ENCODE measurements around the gene FGGY. TPM values are rescaled to one million over a fixed set of nuclear protein-coding genes. Genes with fewer than 3 reads are reported as not detected.

Gene FGGY
- total RNA-seq, 4 donors from 2014 or later: 23.3 to 26.4 (median 25.3) TPM

- intact Hi-C loops (cut with DNase I): no loop called here
- Histone ChIP-seq H3K4me3 (no peak overlapping the region), H3K27ac (replicated peaks in 1 of 4) (no peak overlapping the region), H3K4me1 (peaks cover 14 to 32% (median 26%) of the 10 kb centered on the region in 4 donors), H3K27me3 (no peaks in the 10 kb centered on the region), H3K36me3 (no peaks in the 10 kb centered on the region), H3K9me3 (no peaks in the 10 kb centered on the region)
- DNase-seq (ENCODE audit: extremely low spot score): no peak
- 91% methylated on average over 4 of the region's 4 CpGs for WGBS
- TF ChIP-seq EP300 (IDR thresholded peaks at IDR 0.05) (no peak), POLR2A (IDR thresholded peaks at IDR 0.05; ENCODE audit: low read depth) (no peak), CTCF (IDR thresholded peaks at IDR 0.05) (no peak), POLR2AphosphoS5 (IDR thresholded peaks at IDR 0.05) (no peak)
Measured at GRCh38 chr1:59522925-59523505, 226.1 kb downstream of the FGGY start.

GRCh38 chr1:59523745-59524450 lies 227.0 kb downstream of the FGGY start:
- TF ChIP-seq POLR2A (IDR thresholded peaks at IDR 0.05; ENCODE audit: low read depth): no peak
- no peak for TF ChIP-seq EP300 (IDR thresholded peaks at IDR 0.05)
- no peak for TF ChIP-seq POLR2AphosphoS5 (IDR thresholded peaks at IDR 0.05)
- TF ChIP-seq CTCF (IDR thresholded peaks at IDR 0.05): no peak
- H3K4me3 ChIP-seq: no peak overlapping the region
- peaks cover 14 to 32% (median 26%) of the 10 kb centered on the region in 4 donors for H3K4me1 ChIP-seq
- no peak for DNase-seq (ENCODE audit: extremely low spot score)
- H3K9me3 ChIP-seq: no peaks in the 10 kb centered on the region
- WGBS: 95% methylated on average over 11 of the region's 12 CpGs
- intact Hi-C loops (cut with DNase I): no loop called here
- H3K27ac ChIP-seq (replicated peaks in 1 of 4): no peak overlapping the region
- no peaks in the 10 kb centered on the region for H3K27me3 ChIP-seq
- H3K36me3 ChIP-seq: no peaks in the 10 kb centered on the region

GRCh38 chr1:59526240-59526639 lies 229.3 kb downstream of the FGGY start:
- intact Hi-C loops (cut with DNase I): no loop called here
- Histone ChIP-seq H3K36me3 (no peaks in the 10 kb centered on the region), H3K27ac (replicated peaks in 1 of 4) (no peak overlapping the region), H3K27me3 (no peaks in the 10 kb centered on the region), H3K4me1 (peaks cover 6 to 8% (median 8%) of the 10 kb centered on the region in 4 donors), H3K9me3 (no peaks in the 10 kb centered on the region), H3K4me3 (no peak overlapping the region)
- 100% methylated on average over 1 of the region's 1 CpG for WGBS
- DNase-seq (ENCODE audit: extremely low spot score): no peak
- TF ChIP-seq EP300 (IDR thresholded peaks at IDR 0.05) (no peak), CTCF (IDR thresholded peaks at IDR 0.05) (no peak)

GRCh38 chr1:59528471-59528870 lies 231.6 kb downstream of the FGGY start:
- TF ChIP-seq EP300 (IDR thresholded peaks at IDR 0.05): no peak
- no peak for TF ChIP-seq POLR2AphosphoS5 (IDR thresholded peaks at IDR 0.05)
- TF ChIP-seq POLR2A (IDR thresholded peaks at IDR 0.05; ENCODE audit: low read depth): no peak
- no peak for TF ChIP-seq CTCF (IDR thresholded peaks at IDR 0.05)
- no peak for DNase-seq (ENCODE audit: extremely low spot score)
- Histone ChIP-seq H3K27me3 (no peaks in the 10 kb centered on the region), H3K27ac (replicated peaks in 1 of 4) (no peak overlapping the region), H3K4me3 (no peak overlapping the region), H3K4me1 (no peaks in the 10 kb centered on the region), H3K9me3 (no peaks in the 10 kb centered on the region), H3K36me3 (no peaks in the 10 kb centered on the region)
- intact Hi-C loops (cut with DNase I): no loop called here
- WGBS: 98% methylated on average over 3 of the region's 3 CpGs

Data from esophagus muscularis mucosa (tissue), 4 donors.